ENCODE data around the gene NCAPG2.

DNA sequence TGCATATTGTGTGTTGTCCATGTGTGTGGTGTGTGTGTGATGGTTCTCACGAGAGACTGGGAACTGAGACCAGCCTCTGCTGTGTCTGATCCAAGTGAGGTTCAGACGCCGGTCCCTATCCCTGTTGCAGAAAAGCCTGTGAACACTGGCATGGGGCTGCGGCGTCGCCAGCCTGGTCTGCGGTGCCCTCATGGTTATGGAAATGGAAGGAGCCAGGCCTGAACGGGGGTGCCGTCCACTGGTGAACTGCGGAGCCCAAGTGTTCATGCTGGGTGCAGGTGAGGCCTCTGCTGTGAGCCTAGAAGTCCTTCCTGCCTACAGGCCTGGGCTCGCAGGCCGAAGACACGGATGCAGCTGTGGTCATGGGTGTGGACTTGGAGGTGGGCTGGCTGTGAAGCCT, 18.7 kb upstream of the NCAPG2 start:
- TF ChIP-seq, protein P1, sequence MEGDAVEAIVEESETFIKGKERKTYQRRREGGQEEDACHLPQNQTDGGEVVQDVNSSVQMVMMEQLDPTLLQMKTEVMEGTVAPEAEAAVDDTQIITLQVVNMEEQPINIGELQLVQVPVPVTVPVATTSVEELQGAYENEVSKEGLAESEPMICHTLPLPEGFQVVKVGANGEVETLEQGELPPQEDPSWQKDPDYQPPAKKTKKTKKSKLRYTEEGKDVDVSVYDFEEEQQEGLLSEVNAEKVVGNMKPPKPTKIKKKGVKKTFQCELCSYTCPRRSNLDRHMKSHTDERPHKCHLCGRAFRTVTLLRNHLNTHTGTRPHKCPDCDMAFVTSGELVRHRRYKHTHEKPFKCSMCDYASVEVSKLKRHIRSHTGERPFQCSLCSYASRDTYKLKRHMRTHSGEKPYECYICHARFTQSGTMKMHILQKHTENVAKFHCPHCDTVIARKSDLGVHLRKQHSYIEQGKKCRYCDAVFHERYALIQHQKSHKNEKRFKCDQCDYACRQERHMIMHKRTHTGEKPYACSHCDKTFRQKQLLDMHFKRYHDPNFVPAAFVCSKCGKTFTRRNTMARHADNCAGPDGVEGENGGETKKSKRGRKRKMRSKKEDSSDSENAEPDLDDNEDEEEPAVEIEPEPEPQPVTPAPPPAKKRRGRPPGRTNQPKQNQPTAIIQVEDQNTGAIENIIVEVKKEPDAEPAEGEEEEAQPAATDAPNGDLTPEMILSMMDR (IDR thresholded peaks at IDR 0.05) = no peak
- no peak for TF ChIP-seq ZFX (IDR thresholded peaks at IDR 0.05; ENCODE audit: borderline replicate concordance)

All from 22Rv1 (cell line).